GM12878 (cell line): ENCODE data around the gene ARHGEF10L. TPM values are rescaled to one million over a fixed set of nuclear protein-coding genes. Genes with fewer than 3 reads are reported as not detected.

Experiments
- ATAC-seq: fragments of 200-7000 bp; cut with Tn5 transposase; 3 replicates; pipeline ENCODE4 v1.9.1; 2020; ENCODE audit warnings: mild to moderate bottlenecking, moderate library complexity
- BruUV-seq: library from RNA; stranded (reverse); fragments of 400-500 nt; replicated peaks from 2 replicates; lab custom pipeline; 2021; lab: Mats Ljungman, UMichigan
- CTCF ChIA-PET: fragments of 300-600 bp; sonication (Branson Sonifier 250); formaldehyde crosslinking; extraction: SDS; loops from one replicate; lab custom pipeline; 2021; ENCODE audit warnings: inconsistent platforms; lab: Yijun Ruan, JAX
- POLR2A ChIA-PET: fragments of 350-600 bp; formaldehyde crosslinking; extraction: SDS; loops from one replicate; lab custom pipeline; 2021; ENCODE audit warnings: inconsistent platforms; lab: Charles Lee
- RAD21 ChIA-PET: fragments of 300-600 bp; sonication (Branson Sonifier 250); formaldehyde crosslinking; loops from one replicate; lab custom pipeline; 2023; ENCODE audit warnings: antibody characterized with exemption; ENCODE audit not compliant: unreplicated experiment; lab: Charles Lee
- SMC1A ChIA-PET: fragments of 300-600 bp; sonication (Branson Sonifier 250); formaldehyde crosslinking; loops from one replicate; lab custom pipeline; 2023; ENCODE audit not compliant: unreplicated experiment, uncharacterized antibody; lab: Charles Lee
- DNase-seq: peaks from one replicate; pipeline ENCODE4 v3.0.0-alpha.2; 2011; ENCODE audit warnings: low read depth, low spot score
- FAIRE-seq: peaks from 3 replicates; lab custom pipeline; 2011; peaks lifted over from hg19 to GRCh38; lab: Jason Lieb, UNC
- H2AFZ ChIP-seq: 2 replicates; pipeline ENCODE4 v1.6.0; 2011; ENCODE audit warnings: low read depth, low read length, control low read depth; ENCODE audit not compliant: control insufficient read depth
- H3K27ac ChIP-seq: 2 replicates; pipeline ENCODE4 v1.5.1; 2011; ENCODE audit warnings: control low read depth; ENCODE audit not compliant: control insufficient read depth, insufficient read depth
- H3K27me3 ChIP-seq, 2 experiments: replicated peaks in 1 of 2; 2 replicates each; pipeline versions ENCODE4 v1.6.0 to v1.6.1; 2011; ENCODE audit warnings: low read length in 1 of 2; ENCODE audit not compliant: control insufficient read depth in 2 of 2, insufficient read depth in 2 of 2
- H3K36me3 ChIP-seq, 2 experiments: 2 replicates each; pipeline ENCODE4 v1.5.1; 2011; ENCODE audit warnings: low read length in 1 of 2; ENCODE audit not compliant: control insufficient read depth in 2 of 2, insufficient read depth in 2 of 2
- H3K4me1 ChIP-seq: 2 replicates; pipeline ENCODE4 v1.6.1; 2011; ENCODE audit warnings: mild to moderate bottlenecking, low read length, moderate library complexity, mixed read lengths; ENCODE audit not compliant: control insufficient read depth, insufficient read depth
- H3K4me2 ChIP-seq: 2 replicates; pipeline ENCODE4 v1.6.0; 2011; ENCODE audit warnings: control low read depth; ENCODE audit not compliant: control insufficient read depth, insufficient read depth
- H3K4me3 ChIP-seq: fragments of 200-600 bp; sonication (generic); 2 replicates; pipeline ENCODE4 v1.5.1; 2016
- H3K79me2 ChIP-seq: 2 replicates; pipeline ENCODE4 v1.6.0; 2011; ENCODE audit warnings: low read length; ENCODE audit not compliant: control insufficient read depth, insufficient read depth
- H3K9ac ChIP-seq: 2 replicates; pipeline ENCODE4 v1.8.0; 2011; ENCODE audit warnings: low read length, control low read depth, mixed read lengths; ENCODE audit not compliant: control insufficient read depth, insufficient read depth
- H3K9me3 ChIP-seq: replicated peaks from 3 replicates; pipeline ENCODE4 v1.5.1; 2011; ENCODE audit warnings: mild to moderate bottlenecking, low read length; ENCODE audit not compliant: control insufficient read depth, insufficient read depth
- H4K20me1 ChIP-seq: 2 replicates; pipeline ENCODE4 v1.6.0; 2011; ENCODE audit not compliant: control insufficient read depth, insufficient read depth
- EP300 ChIP-seq, 2 experiments: fragments of 150-350 bp in 1 of 2; IDR thresholded peaks; 2 replicates each; pipeline ENCODE4 v1.6.1; 2011 to 2012; ENCODE audit warnings: low read depth in 2 of 2, low read length in 2 of 2, borderline replicate concordance in 1 of 2, improper control_type of control experiment in 1 of 2, inconsistent platforms in 1 of 2; ENCODE audit not compliant: control insufficient read depth in 1 of 2
- GATAD2B ChIP-seq: fragments of 450-650 bp; conservative IDR thresholded peaks from 2 replicates; pipeline ENCODE4 v1.6.1; 2017; ENCODE audit warnings: low read depth, mild to moderate bottlenecking, moderate library complexity
- MYB ChIP-seq: fragments of 150-350 bp; IDR thresholded peaks from 2 replicates; pipeline ENCODE4 v1.6.1; 2014; ENCODE audit warnings: mild to moderate bottlenecking, low read depth, low read length, borderline replicate concordance
- NBN ChIP-seq: fragments of 450-650 bp; IDR thresholded peaks from 2 replicates; pipeline ENCODE4 v1.6.1; 2016
- SIX5 ChIP-seq: IDR thresholded peaks from 2 replicates; pipeline ENCODE4 v1.6.1; 2011; ENCODE audit warnings: mild to moderate bottlenecking, low read depth, low read length, moderate library complexity; ENCODE audit not compliant: severe bottlenecking
- SMARCA5 ChIP-seq: fragments of 450-650 bp; IDR thresholded peaks from 2 replicates; pipeline ENCODE4 v1.6.1; 2017; ENCODE audit warnings: mild to moderate bottlenecking
- WGBS: methylation state at CpG from one replicate; pipeline ENCODE4 v1.1.6; 2016; ENCODE audit warnings: low lambda C conversion rate; ENCODE audit not compliant: insufficient replicate concordance, insufficient coverage; ENCODE audit errors: missing lambda C conversion rate; 5-methylcytosine and 5-hydroxymethylcytosine counted together
- in situ Hi-C: fragments of 300-500 bp; cut with MboI; formaldehyde crosslinking; loops from 9 replicates; pipeline ENCODE4 v1.14.3; 2018; ENCODE audit warnings: mixed read lengths
- intact Hi-C: fragments of 100-400 bp; cut with micrococcal nuclease; formaldehyde crosslinking; loops from one replicate; pipeline ENCODE4 v1.14.2; 2022; ENCODE audit not compliant: unreplicated experiment
- polyA plus RNA-seq, 11 experiments: library from polyadenylated mRNA; depleted of rRNA in 4 of 11; unstranded in 6 of 11; stranded (reverse) in 5 of 11; fragments of >200 nt; fragmentation: Nextera tagmentation in 4 of 11; fragmentation: Illumina TruSeq in 1 of 11; extraction: Ambion mirVana in 4 of 11; extraction: Trizol in 1 of 11; gene quantifications; 1 replicate in 1 of 11; 2 replicates in 10 of 11; pipeline versions ENCODE4 v1.2.1 to v1.2.3, GENCODE V29; 2011 to 2016; ENCODE audit warnings: inconsistent platforms in 2 of 11, missing spikeins in 2 of 11, low read depth in 1 of 11
- total RNA-seq, 4 experiments: library from RNA; depleted of rRNA in 3 of 4; stranded (reverse); fragments of >200 nt in 3 of 4; fragmentation: Illumina TruSeq in 1 of 4; extraction: Trizol in 1 of 4; gene quantifications; 2 replicates each; pipeline versions ENCODE4 v1.2.1 to v1.2.3, GENCODE V29; 2013 to 2021
- TF ChIP-seq, protein P1 (sequence below): fragments of 450-650 bp; conservative IDR thresholded peaks from 2 replicates; pipeline ENCODE4 v1.6.1; 2017; ENCODE audit warnings: mild to moderate bottlenecking, moderate library complexity
- TF ChIP-seq, protein P2 (sequence below): IDR thresholded peaks from 2 replicates; pipeline ENCODE4 v1.6.1; 2011; ENCODE audit warnings: borderline replicate concordance, low read depth, mild to moderate bottlenecking, moderate library complexity, mixed read lengths, low read length; ENCODE audit not compliant: insufficient read depth; ENCODE audit errors: extremely low read length
- TF ChIP-seq, protein P3 (sequence below): fragments of 450-650 bp; IDR thresholded peaks from 2 replicates; pipeline ENCODE4 v1.6.1; 2017; ENCODE audit warnings: antibody characterized with exemption, mild to moderate bottlenecking, moderate library complexity
- TF ChIP-seq, protein P4 (sequence below): IDR thresholded peaks from 2 replicates; pipeline ENCODE4 v1.6.1; 2011; ENCODE audit warnings: borderline replicate concordance, low read depth, mild to moderate bottlenecking, moderate library complexity, low read length; ENCODE audit not compliant: insufficient read depth, poor library complexity, severe bottlenecking

ARHGEF10L gene
- total and polyA plus RNA-seq, 10 of the 15 experiments (the other 5 are each of a cell fraction or from before 2014, with no cell fraction given): 0.05 to 0.94 (median 0.28) TPM; not detected in 2

DNA sequence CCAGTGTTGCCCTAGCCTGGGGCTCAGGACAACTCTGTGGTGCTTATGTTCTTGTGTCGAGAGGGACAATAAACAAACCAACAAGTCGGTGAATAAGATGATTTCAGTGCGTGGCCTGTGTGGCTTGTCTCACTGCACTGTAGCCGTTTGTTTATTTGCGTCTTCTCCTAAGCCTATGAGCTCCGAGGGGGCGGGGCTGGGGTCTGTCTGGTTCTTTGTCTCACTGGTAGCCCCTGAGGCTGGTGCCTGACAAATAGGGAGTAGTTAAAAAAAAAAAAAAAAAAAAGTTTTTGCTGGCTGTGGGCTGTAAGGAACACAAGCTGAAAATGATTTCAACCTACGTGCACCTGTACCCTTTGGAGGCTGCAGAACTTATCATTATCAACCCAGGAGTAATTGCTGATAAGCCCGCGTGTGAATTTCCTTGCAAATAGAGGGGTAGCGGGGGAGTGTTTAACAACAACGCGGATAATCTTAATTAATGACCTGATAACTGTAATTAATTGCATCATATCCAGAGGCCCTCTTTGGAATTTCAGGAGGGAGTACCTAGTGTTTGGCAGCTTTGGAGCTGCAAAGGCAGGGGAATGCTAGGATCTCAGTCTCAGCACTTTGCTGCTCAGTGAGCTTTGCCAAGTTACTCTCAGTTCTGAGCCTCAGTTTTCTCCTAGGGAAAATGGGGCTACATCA is 925 bp upstream of the ARHGEF10L start:
- Histone ChIP-seq H3K9ac (no peak overlapping the region), H3K27ac (no peak overlapping the region), H3K9me3 (no peaks in the 10 kb centered on the region), H3K4me3 (no peak overlapping the region), H4K20me1 (no peaks in the 10 kb centered on the region), H3K4me2 (no peak overlapping the region), H3K79me2 (no peaks in the 10 kb centered on the region), H3K36me3 (no peaks in the 10 kb centered on the region), H3K27me3 (peaks cover 4 to 5% of the 10 kb centered on the region in 2 experiments; a peak in 3 of 4 replicates), H3K4me1 (peaks cover 17% of the 10 kb centered on the region), H2AFZ (no peak overlapping the region)
- DNase-seq (no peak), ATAC-seq (no peak), FAIRE-seq (no peak)
- intact Hi-C loops: no loop called here
- no TSS peak for BruUV-seq
- WGBS: 73% methylated on average over 13 of the region's 13 CpGs
- TF ChIP-seq, protein P1, sequence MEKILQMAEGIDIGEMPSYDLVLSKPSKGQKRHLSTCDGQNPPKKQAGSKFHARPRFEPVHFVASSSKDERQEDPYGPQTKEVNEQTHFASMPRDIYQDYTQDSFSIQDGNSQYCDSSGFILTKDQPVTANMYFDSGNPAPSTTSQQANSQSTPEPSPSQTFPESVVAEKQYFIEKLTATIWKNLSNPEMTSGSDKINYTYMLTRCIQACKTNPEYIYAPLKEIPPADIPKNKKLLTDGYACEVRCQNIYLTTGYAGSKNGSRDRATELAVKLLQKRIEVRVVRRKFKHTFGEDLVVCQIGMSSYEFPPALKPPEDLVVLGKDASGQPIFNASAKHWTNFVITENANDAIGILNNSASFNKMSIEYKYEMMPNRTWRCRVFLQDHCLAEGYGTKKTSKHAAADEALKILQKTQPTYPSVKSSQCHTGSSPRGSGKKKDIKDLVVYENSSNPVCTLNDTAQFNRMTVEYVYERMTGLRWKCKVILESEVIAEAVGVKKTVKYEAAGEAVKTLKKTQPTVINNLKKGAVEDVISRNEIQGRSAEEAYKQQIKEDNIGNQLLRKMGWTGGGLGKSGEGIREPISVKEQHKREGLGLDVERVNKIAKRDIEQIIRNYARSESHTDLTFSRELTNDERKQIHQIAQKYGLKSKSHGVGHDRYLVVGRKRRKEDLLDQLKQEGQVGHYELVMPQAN: no peak
- TF ChIP-seq, protein P2, sequence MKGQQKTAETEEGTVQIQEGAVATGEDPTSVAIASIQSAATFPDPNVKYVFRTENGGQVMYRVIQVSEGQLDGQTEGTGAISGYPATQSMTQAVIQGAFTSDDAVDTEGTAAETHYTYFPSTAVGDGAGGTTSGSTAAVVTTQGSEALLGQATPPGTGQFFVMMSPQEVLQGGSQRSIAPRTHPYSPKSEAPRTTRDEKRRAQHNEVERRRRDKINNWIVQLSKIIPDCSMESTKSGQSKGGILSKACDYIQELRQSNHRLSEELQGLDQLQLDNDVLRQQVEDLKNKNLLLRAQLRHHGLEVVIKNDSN: no peak
- TF ChIP-seq EP300 (IDR thresholded peaks at IDR 0.05; ENCODE audit: borderline replicate concordance in 1 of 2, control insufficient read depth in 1 of 2, low read depth in 2 of 2, low read length in 2 of 2): no peak
- TF ChIP-seq SMARCA5: no peak
- TF ChIP-seq NBN: no peak
- no peak for TF ChIP-seq SIX5
- TF ChIP-seq, protein P3, sequence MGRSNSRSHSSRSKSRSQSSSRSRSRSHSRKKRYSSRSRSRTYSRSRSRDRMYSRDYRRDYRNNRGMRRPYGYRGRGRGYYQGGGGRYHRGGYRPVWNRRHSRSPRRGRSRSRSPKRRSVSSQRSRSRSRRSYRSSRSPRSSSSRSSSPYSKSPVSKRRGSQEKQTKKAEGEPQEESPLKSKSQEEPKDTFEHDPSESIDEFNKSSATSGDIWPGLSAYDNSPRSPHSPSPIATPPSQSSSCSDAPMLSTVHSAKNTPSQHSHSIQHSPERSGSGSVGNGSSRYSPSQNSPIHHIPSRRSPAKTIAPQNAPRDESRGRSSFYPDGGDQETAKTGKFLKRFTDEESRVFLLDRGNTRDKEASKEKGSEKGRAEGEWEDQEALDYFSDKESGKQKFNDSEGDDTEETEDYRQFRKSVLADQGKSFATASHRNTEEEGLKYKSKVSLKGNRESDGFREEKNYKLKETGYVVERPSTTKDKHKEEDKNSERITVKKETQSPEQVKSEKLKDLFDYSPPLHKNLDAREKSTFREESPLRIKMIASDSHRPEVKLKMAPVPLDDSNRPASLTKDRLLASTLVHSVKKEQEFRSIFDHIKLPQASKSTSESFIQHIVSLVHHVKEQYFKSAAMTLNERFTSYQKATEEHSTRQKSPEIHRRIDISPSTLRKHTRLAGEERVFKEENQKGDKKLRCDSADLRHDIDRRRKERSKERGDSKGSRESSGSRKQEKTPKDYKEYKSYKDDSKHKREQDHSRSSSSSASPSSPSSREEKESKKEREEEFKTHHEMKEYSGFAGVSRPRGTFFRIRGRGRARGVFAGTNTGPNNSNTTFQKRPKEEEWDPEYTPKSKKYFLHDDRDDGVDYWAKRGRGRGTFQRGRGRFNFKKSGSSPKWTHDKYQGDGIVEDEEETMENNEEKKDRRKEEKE: no peak
- TF ChIP-seq MYB: no peak
- TF ChIP-seq, protein P4, sequence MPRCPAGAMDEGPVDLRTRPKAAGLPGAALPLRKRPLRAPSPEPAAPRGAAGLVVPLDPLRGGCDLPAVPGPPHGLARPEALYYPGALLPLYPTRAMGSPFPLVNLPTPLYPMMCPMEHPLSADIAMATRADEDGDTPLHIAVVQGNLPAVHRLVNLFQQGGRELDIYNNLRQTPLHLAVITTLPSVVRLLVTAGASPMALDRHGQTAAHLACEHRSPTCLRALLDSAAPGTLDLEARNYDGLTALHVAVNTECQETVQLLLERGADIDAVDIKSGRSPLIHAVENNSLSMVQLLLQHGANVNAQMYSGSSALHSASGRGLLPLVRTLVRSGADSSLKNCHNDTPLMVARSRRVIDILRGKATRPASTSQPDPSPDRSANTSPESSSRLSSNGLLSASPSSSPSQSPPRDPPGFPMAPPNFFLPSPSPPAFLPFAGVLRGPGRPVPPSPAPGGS: no peak
- no peak for TF ChIP-seq GATAD2B
- SMC1A ChIA-PET: no interaction called here
- RAD21 ChIA-PET: no interaction called here
- in situ Hi-C loops: no loop called here
- POLR2A ChIA-PET: interaction anchor here (0.7 kb wide), 2 partner anchors 36 to 1472 kb away, joined by 3 to 4 read pairs; no protein-coding TSS in a partner anchor
- CTCF ChIA-PET: interaction anchor here (0.6 kb wide), 1 partner anchor 21 kb away, joined by 4 read pairs; no protein-coding TSS in a partner anchor
